Superior temporal gyrus (tissue), 1 donor: ENCODE data around the gene EDNRA.
"Not testable (repeated sequence)": the region's sequence is repeated elsewhere in the genome, so short reads cannot be mapped to it uniquely, and the experiment has no call there.

Experiments
- DNase-seq: peaks from one replicate; pipeline ENCODE4 v3.0.0-alpha.2; 2016; ENCODE audit errors: extremely low spot score

Gene EDNRA

DNA sequence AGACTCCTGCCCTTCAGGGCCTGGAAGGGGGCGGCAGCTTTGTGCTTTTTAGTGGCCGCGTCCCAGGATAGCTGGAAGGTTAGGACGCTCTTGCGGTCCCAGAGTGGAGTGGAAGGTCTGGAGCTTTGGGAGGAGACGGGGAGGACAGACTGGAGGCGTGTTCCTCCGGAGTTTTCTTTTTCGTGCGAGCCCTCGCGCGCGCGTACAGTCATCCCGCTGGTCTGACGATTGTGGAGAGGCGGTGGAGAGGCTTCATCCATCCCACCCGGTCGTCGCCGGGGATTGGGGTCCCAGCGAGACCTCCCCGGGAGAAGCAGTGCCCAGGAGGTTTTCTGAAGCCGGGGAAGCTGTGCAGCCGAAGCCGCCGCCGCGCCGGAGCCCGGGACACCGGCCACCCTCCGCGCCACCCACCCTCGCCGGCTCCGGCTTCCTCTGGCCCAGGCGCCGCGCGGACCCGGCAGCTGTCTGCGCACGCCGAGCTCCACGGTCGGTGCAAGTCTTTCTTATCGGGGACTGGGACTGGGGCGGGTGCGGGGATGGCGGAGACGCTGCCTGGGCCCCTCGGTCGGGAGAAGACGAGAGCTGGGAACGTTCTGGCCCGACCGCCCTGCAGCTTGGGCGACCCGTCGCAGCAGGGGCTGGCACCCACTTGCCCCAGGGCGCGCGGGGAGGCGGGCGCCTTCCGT is at the start of gene EDNRA:
Gene EDNRA (plus strand): TSS at position 207 of the 686 bp plus-strand sequence. CDS start 4,585 bp downstream, outside the sequence.
- DNase-seq, result no peak

DNA sequence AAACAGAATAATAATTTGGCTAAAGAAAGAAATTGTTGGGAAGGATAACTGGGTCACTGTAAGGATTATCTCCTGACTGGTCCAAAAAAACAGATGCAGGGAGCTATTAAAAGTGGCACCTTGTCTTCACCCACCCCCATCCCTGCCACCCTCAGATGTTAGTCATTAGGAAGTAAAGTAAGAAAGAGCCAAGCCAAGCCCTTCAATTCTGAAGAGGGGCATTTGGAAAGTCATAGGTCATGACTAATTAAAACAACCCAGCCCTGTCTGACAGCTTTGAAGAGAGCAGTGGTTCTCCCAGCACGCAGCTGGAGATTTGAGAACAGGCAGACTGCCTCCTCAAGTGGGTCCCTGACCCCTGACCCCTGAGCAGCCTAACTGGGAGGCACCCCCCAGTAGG is 46.5 kb upstream of the EDNRA start:
- DNase-seq, result not testable (repeated sequence)

- DNase-seq, result no peak
These were observed 40.5 kb upstream of the EDNRA start for GRCh38 chr4:147440442-147440841.

- DNase-seq, result no peak
These were observed 33.1 kb upstream of the EDNRA start for GRCh38 chr4:147447786-147448185.

GRCh38 chr4:147453561-147454141 is 27.2 kb upstream of the EDNRA start:
- DNase-seq, result no peak

GRCh38 chr4:147456706-147457105 is 24.2 kb upstream of the EDNRA start:
- no peak for DNase-seq

- DNase-seq, result no peak
These were observed 19.7 kb upstream of the EDNRA start for GRCh38 chr4:147461161-147461560.

DNA sequence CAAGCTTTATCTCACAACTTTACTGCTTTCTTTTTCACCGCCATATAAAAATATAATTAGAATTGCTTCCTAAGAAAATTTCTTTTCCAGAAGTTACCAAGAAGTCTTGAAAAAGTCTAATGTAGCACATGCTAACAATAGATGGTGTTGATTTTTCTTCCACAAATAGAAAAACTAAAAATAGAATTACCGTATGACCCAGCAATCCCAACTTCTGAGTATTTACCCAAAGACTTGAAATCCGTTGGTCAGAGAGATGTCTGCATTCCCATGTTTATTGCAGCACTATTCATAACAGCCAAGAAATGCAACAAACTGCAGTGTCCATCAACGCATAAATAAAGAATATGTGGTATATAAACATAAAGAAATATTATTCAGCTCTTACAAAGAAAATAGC is 17.8 kb upstream of the EDNRA start:
- DNase-seq, result no peak

DNA sequence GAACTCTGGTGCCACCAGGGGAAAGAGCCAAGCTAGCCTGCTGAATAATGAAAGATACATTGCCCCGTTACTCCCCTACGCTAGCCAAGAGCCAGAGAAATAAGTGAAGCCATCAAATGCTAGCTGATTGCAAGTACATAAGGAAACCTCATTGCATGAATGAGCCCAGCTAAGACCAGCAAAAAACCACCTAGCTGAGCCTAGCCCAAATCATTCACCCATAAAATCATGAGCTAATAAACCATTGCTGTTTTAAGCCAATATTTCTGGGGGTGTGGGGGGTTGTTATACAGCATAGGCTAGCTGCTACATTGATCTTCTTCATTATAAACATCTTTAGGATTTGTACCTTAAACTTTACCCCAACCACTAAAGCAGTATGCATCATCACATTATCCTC is 15.4 kb upstream of the EDNRA start:
- no peak for DNase-seq

- DNase-seq, result no peak
These were observed 3.5 kb upstream of the EDNRA start for GRCh38 chr4:147477439-147477838.

GRCh38 chr4:147479376-147479775 is 1.5 kb upstream of the EDNRA start:
- DNase-seq, result no peak

- no peak for DNase-seq
These were observed 1.1 kb upstream of the EDNRA start for GRCh38 chr4:147479786-147480185.

- DNase-seq, result no peak
These were observed 401 bp upstream of the EDNRA start for GRCh38 chr4:147480502-147480890.

GRCh38 chr4:147481577-147482109 is 746 bp downstream of the EDNRA start:
- no peak for DNase-seq

- no peak for DNase-seq
These were observed 1.4 kb downstream of the EDNRA start for GRCh38 chr4:147482281-147482680.

- DNase-seq, result no peak
These were observed 4.3 kb downstream of the EDNRA start for GRCh38 chr4:147485167-147485566.

DNA sequence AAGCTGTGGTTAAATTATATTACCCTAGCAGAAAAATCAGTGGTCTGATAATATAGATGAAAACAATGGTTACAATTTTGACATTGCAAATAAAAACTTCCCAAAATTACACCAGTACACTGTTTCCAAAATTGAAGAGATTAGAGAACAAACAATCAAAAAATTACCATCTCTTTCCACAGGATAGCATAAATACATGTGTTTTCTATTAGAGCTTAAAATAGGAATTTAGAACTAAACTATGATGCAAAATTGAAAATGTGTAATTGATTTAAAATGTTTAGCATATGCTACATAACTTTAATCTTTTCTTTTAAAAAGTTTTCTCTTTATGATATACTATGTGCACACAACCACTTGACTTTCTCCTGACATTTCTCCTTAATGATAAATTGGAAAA is 6.7 kb downstream of the EDNRA start:
- DNase-seq, result no peak

DNA sequence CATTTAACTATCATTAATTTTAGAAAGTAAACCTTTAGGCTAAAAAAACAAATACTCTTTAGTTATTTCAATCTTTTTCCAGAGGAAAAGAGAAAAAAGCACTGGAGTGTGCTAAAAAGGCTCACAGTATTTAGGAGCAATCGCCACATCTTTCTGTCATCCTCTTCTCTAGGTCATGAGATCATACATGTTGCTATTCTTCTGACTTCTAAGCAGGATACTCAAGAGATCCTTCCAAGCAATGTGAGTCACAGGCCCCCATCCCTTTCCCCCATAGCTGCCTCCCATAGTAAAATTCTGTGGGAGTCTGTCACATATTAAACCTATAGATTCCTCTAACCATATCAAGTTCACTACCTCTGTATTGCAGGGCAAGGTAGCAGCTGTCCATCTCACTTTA is 7.7 kb downstream of the EDNRA start:
- no peak for DNase-seq

DNA sequence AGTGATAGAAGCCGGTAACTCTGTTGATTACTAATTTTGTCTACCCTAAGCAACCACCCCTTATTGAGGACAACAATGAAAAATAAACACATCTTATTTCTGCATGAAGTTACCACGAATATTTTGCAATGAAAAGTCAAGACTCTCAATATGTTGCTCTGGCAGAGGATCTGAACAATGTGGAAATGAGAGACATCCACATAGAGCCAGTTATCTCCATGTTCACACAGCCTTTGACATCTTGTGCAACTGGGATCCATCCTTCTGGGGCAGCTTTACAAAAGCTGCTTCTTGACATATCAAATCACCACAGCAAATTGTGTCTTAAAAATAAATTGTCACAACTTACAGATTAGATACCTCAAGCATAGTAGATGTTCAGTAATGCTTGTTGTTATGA is 10.2 kb downstream of the EDNRA start:
- DNase-seq, result no peak

DNA sequence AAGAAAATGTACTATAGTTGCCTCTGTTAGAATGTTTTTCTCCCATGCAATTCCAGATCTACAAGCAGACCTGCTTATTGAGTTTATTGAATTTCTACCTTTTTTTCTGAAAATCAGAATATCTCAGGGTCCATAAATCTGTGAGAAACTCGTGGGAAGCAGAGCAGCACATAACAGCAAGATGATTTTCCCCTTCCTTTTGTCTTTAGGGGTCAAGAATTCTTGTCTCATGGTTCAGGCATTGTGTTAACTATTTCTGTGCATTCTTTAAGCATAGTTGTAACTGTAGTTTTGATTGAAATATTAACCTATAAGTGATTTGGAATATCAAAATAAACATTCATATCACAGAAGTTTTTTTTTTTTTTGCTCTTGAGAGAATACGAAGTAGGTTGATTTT is 11.4 kb downstream of the EDNRA start:
- no peak for DNase-seq

GRCh38 chr4:147492761-147493160 is 11.9 kb downstream of the EDNRA start:
- DNase-seq, result no peak

GRCh38 chr4:147493307-147493706 is 12.4 kb downstream of the EDNRA start:
- no peak for DNase-seq

GRCh38 chr4:147494301-147494700 is 13.4 kb downstream of the EDNRA start:
- DNase-seq, result no peak

DNA sequence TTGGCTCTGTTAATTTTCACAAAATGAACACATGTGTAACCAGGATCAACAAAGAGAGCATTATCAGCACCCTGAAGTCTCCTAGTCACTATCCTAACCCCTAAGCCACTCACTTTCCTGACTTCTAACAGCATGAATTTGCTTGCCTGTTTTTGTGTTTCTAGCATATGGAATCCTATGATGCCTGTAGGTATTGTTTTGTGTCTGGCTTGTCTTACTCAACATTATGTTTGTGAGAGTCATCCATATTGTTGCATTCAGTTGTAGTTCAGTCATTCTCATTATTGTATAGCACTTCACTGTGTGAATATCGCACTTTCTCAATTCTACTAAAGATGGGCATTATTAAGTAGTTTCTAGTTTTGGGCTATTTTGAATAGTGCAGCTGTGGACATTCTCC is 15.6 kb downstream of the EDNRA start:
- no peak for DNase-seq
